ENCODE measurements around the gene BTN3A1. TPM values are rescaled to one million over a fixed set of nuclear protein-coding genes. Genes with fewer than 3 reads are reported as not detected.

Gene BTN3A1
- total and polyA plus RNA-seq, 2 of the 13 experiments (the other 11 are each of a cell fraction or from before 2014, with no cell fraction given) = 13.3 to 14.0 TPM

DNA sequence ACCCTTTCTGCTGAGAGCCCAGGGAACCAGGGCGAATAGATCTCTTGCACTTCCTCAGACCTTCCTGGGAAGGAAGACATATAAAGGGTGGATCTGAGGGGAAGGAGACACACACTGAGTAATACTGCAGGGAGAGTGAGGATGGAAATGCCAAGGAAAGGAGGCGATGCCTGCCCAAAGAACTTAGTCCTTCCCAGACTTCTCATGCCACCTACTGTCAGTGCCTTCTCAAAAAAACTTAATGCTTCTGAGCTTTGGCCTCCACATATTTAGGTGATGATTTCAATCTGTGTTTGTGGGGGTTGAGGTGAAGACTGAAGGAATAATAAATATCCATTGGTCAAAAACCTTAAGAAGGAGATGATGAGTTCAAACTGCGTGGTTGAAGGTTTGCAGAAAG is 9.7 kb downstream of the BTN3A1 start:
- no peak for TF ChIP-seq PHF20 (CRISPR knock-in tag; IDR thresholded peaks at IDR 0.05)
- TF ChIP-seq ZNF251 (CRISPR knock-in tag; IDR thresholded peaks at IDR 0.05) = no peak
- TF ChIP-seq, protein P1, sequence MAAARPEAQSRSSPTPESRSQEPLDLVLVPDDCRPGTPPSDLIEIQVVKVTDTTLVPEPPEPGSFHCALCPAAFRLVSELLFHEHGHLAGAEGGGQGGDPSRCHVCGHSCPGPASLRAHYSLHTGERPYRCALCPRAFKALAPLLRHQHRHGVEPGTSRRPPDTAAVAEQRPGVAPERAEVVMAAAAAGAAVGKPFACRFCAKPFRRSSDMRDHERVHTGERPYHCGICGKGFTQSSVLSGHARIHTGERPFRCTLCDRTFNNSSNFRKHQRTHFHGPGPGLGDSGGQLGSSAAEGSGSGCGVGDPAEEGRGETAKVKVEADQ (CRISPR knock-in tag; IDR thresholded peaks at IDR 0.05; ENCODE audit: borderline replicate concordance) = no peak
- no peak for TF ChIP-seq CC2D1A (CRISPR knock-in tag; IDR thresholded peaks at IDR 0.05)
- TF ChIP-seq, protein P2, sequence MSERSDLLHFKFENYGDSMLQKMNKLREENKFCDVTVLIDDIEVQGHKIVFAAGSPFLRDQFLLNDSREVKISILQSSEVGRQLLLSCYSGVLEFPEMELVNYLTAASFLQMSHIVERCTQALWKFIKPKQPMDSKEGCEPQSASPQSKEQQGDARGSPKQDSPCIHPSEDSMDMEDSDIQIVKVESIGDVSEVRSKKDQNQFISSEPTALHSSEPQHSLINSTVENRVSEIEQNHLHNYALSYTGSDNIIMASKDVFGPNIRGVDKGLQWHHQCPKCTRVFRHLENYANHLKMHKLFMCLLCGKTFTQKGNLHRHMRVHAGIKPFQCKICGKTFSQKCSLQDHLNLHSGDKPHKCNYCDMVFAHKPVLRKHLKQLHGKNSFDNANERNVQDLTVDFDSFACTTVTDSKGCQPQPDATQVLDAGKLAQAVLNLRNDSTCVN (CRISPR knock-in tag; IDR thresholded peaks at IDR 0.05; ENCODE audit: borderline replicate concordance) = no peak
- TF ChIP-seq, protein P3, sequence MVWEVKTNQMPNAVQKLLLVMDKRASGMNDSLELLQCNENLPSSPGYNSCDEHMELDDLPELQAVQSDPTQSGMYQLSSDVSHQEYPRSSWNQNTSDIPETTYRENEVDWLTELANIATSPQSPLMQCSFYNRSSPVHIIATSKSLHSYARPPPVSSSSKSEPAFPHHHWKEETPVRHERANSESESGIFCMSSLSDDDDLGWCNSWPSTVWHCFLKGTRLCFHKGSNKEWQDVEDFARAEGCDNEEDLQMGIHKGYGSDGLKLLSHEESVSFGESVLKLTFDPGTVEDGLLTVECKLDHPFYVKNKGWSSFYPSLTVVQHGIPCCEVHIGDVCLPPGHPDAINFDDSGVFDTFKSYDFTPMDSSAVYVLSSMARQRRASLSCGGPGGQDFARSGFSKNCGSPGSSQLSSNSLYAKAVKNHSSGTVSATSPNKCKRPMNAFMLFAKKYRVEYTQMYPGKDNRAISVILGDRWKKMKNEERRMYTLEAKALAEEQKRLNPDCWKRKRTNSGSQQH (CRISPR knock-in tag; IDR thresholded peaks at IDR 0.05; ENCODE audit: low read depth) = no peak
- no peak for TF ChIP-seq MED8 (CRISPR knock-in tag; IDR thresholded peaks at IDR 0.05; ENCODE audit: insufficient replicate concordance)
- TF ChIP-seq SP4 (CRISPR knock-in tag; IDR thresholded peaks at IDR 0.05) = no peak
- no peak for TF ChIP-seq ZNF335 (CRISPR knock-in tag; IDR thresholded peaks at IDR 0.05)
- in situ Hi-C loops (cut with HindIII; ENCODE audit: extremely low pct_ligation_motif_present, low pct_unique_long_range_greater_than_20kb) (no loop called here), intact Hi-C loops (cut with micrococcal nuclease; ENCODE audit: unreplicated experiment) (no loop called here)
- no peak overlapping the region for H3K4me2 ChIP-seq (ENCODE audit: low read depth, low read length)
- ATAC-seq (no peak), FAIRE-seq (no peak), DNase-seq (ENCODE audit: low spot score) (no peak)
- H3K9ac ChIP-seq (ENCODE audit: insufficient read depth, low read depth, low read length) = no peak overlapping the region
- H3K27ac ChIP-seq (ENCODE audit: extremely low read length, insufficient read depth, low read length) = no peak overlapping the region
- H3K27me3 ChIP-seq (ENCODE audit: control insufficient read depth in 1 of 2, insufficient read depth in 2 of 2, low read length in 2 of 2) = no peaks in the 10 kb centered on the region
- CTCF ChIA-PET (ENCODE audit: low intra/inter-chr PET ratio, low total read pairs) = no interaction called here
- no peak overlapping the region for H2AFZ ChIP-seq (ENCODE audit: low read length)
- H3K79me2 ChIP-seq (ENCODE audit: insufficient read depth, low read length) = no peaks in the 10 kb centered on the region
- whole genome bisulfite sequencing (ENCODE audit: low lambda C conversion rate) = 98% methylated on average over 3 of the region's 3 CpGs
- no peak overlapping the region for H3K4me3 ChIP-seq (replicated peaks in 1 of 3; ENCODE audit: insufficient read depth in 1 of 3, low read depth in 2 of 3, low read length in 3 of 3)
- POLR2A ChIA-PET = no interaction called here
- H3K9me3 ChIP-seq (ENCODE audit: low read length) = no peaks in the 10 kb centered on the region
- peaks cover 27% of the 10 kb centered on the region for H3K4me1 ChIP-seq (ENCODE audit: insufficient read depth, low read length)
- no TSS peak for BruUV-seq (replicated peaks)
- H4K20me1 ChIP-seq (ENCODE audit: insufficient read depth, low read length) = no peaks in the 10 kb centered on the region
- H3K36me3 ChIP-seq (replicated peaks in 1 of 2; ENCODE audit: control insufficient read depth in 1 of 2, insufficient read depth in 2 of 2, low read length in 2 of 2) = peaks cover 1 to 3% of the 10 kb centered on the region in 2 experiments; a peak in 2 of 5 replicates
